ENCODE results near the gene GDF11.

GDF11 gene

GRCh38 chr12:55724226-55724939 lies 18.5 kb upstream of the GDF11 start:
- DNase-seq: peak in 4 of 5 experiments; percentile 33 to 78 (median 48)

GRCh38 chr12:55724940-55725309 lies 18.0 kb upstream of the GDF11 start:
- no peak for DNase-seq

GRCh38 chr12:55725556-55725955 lies 17.4 kb upstream of the GDF11 start:
- DNase-seq: no peak

- no peak for DNase-seq
These were observed 16.0 kb upstream of the GDF11 start for GRCh38 chr12:55726971-55727370.

- DNase-seq: no peak
These were observed 15.2 kb upstream of the GDF11 start for GRCh38 chr12:55727643-55728185.

GRCh38 chr12:55728186-55728938 lies 14.6 kb upstream of the GDF11 start:
- peak in 1 of 5 experiments; percentile 32 for DNase-seq

GRCh38 chr12:55728939-55729818 lies 13.7 kb upstream of the GDF11 start, which contains the start of gene CD63:
TSS of gene CD63 (minus strand) at chr12:55729009. CDS start at chr12:55728341, 668 bp downstream.
- DNase-seq: peak; percentile 32 to 71 (median 46)

GRCh38 chr12:55729819-55730818 lies 12.8 kb upstream of the GDF11 start:
- peak in 2 of 5 experiments; percentile 36 to 65 for DNase-seq

- no peak for DNase-seq
These were observed 10.6 kb upstream of the GDF11 start for GRCh38 chr12:55732288-55732687.

GRCh38 chr12:55733021-55733555 lies 9.8 kb upstream of the GDF11 start:
- no peak for DNase-seq

- no peak for DNase-seq
These were observed 9.1 kb upstream of the GDF11 start for GRCh38 chr12:55733858-55734257.

GRCh38 chr12:55734595-55734994 lies 8.3 kb upstream of the GDF11 start:
- no peak for DNase-seq

GRCh38 chr12:55736076-55736475 lies 6.8 kb upstream of the GDF11 start:
- DNase-seq: no peak

GRCh38 chr12:55736780-55737580 lies 5.9 kb upstream of the GDF11 start:
- peak in 3 of 5 experiments; percentile 30 to 69 (median 39) for DNase-seq

GRCh38 chr12:55737581-55738122 lies 5.3 kb upstream of the GDF11 start:
- no peak for DNase-seq

- DNase-seq: peak; percentile 27 to 93 (median 60)
These were observed 4.5 kb upstream of the GDF11 start for GRCh38 chr12:55738123-55739024.

- DNase-seq: no peak
These were observed 3.9 kb upstream of the GDF11 start for GRCh38 chr12:55739025-55739378.

- DNase-seq: no peak
These were observed 816 bp upstream of the GDF11 start for GRCh38 chr12:55741931-55742680.
